GM18505 (cell line): ENCODE measurements around the gene CAMSAP2.

Experiments used
- ATAC-seq: cut with Tn5 transposase; IDR thresholded peaks from one replicate; pipeline ENCODE4 v1.9.1; 2021; ENCODE audit not compliant: unreplicated experiment
- POLR2A ChIP-seq: IDR thresholded peaks from 4 replicates; pipeline ENCODE4 v1.6.1; 2011; ENCODE audit warnings: borderline replicate concordance; ENCODE audit not compliant: insufficient read depth, insufficient read length; ENCODE audit errors: extremely low read depth

The CAMSAP2 gene

DNA sequence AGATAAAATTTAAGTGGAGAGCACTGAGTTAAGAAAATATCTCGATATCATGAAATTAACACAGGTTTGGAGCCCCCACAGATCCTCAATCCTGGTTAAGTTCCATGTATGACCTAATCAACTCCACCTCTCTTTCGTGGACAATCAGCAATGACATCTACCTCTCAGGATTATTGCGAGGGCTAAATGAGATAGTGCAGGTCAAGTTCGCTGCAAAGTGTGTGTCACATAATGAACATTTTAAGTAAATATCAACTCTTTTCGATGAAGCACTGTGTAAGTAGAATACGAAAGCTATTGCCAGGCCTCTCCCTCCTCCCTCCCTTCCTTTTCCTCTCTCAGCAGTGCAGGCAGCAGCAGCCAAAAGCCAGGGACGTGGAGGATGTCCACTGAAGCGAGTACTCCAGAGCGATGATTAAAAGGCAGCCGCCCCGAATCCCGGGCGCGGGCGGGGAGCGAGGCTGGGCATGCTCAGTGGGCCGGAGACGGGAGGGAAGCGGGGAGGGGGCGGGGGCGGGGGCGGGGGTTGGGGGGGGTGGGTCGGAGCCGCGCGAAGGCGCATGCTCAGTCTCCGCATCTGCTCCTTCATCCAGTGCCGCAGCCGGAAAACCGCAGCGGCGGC, at the start of gene CAMSAP2:
Gene CAMSAP2, plus strand, starts transcription at position 567 of the 622 bp plus-strand sequence. CDS start 935 bp downstream, outside the sequence.
- peak; percentile 37 for ATAC-seq
- TF ChIP-seq POLR2A, result peak; percentile 52

DNA sequence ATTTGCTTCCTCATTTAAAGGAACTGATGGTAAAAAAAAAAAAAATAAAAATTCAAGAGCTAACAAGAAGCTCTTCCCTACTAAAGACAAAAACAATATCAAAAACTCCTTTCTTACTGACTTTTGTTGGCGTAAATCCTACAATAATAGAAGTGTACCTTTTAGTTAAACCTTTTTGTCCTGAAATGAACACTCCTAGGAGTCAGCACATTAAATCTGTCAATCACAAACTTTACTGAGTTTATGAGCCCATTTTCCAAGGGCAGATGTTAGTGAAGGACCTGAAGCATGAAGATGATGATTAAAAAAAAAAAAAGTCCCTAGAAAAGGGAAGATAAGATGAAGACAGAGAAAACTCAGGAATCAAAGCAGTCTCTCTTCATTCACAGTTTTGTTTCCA, 46.4 kb upstream of the CAMSAP2 start:
- no peak for TF ChIP-seq POLR2A

DNA sequence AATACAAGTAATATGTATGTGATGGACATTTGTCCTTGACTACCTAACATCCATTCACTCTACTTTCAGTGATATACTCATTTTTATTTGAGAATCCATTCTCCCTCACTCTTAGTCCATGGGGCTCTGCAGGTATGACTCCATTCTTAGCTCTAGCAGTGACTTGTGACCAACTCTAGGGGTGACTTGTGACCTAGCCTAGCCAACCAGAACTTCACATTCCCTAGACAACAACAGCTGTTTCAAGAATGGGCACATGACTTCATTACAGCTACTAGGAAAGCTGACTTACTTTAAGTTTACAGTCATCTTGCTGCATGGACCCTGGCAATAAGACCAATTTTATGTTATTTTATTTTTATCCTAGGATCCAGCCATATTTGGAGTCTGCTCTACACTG, 45.4 kb upstream of the CAMSAP2 start:
- TF ChIP-seq POLR2A, result no peak
- no peak for ATAC-seq

More for the DNA sequence above, 46.4 kb upstream of the CAMSAP2 start:
- no peak for ATAC-seq

DNA sequence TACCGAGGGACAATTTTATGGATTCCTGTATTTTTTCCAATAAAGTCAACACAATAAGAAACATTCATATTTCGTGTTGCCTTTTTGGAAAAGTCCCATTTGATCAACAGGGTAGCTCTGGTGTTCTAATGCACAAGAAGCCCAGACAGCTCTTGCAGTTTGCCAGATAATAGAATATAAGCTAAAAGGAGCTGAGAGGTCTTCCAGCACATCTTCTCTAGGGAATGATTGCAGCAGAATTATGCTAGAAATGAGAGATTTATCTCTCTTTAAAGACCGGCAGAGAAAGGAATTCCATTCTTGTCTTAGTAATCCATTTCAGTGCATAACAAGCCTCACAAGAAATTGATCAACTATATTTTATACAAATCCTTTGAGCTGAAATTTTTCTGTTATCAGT, 44.0 kb upstream of the CAMSAP2 start:
- no peak for ATAC-seq
- TF ChIP-seq POLR2A, result no peak

DNA sequence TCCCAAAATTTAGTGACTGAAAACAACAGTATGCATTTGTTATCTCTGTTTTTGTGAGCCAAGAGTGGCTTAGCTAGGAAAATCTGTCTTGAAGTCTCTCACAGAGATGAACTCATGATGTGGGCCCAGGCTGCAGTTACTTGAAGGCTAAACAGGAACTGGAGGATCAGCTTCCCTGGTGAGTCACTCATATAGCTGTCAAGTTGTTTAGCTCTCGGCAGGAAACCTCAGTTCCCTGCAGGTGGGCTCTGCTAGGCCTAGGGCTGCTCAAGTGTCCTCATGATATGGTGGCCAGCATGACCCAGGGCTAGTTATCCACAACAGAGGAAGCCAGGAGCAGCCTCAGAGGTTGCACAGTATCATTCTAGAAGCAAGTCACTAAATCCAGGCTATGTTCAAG, 38.8 kb upstream of the CAMSAP2 start:
- TF ChIP-seq POLR2A, result no peak
- no peak for ATAC-seq

DNA sequence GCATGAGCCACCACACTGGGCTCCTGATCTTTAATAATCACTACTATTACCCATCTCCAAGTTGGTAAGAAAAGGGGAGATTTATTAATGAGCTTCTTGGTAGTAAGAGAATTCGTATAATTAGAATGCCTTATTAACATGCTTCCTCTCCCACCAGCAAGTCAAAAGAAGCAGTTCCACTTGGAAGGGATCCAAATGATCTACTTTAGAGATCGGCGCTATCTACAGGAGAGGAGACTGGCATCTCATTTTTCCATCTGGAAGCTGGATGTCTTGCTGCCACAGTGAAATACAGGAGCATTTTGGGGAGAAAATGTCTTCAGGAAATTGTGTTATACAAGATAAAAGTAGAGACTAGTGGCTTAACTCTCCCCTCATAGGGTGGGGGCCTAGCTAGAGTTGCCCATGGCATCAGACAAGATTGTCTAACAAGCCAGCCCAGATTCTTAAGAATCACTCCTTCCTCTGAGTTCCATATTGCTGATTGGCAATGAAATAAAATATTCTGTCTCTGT, 33.6 kb upstream of the CAMSAP2 start:
- TF ChIP-seq POLR2A, result no peak
- no peak for ATAC-seq

- ATAC-seq, result no peak
- no peak for TF ChIP-seq POLR2A
Observed at GRCh38 chr1:200706111-200706814, 32.4 kb upstream of the CAMSAP2 start.

DNA sequence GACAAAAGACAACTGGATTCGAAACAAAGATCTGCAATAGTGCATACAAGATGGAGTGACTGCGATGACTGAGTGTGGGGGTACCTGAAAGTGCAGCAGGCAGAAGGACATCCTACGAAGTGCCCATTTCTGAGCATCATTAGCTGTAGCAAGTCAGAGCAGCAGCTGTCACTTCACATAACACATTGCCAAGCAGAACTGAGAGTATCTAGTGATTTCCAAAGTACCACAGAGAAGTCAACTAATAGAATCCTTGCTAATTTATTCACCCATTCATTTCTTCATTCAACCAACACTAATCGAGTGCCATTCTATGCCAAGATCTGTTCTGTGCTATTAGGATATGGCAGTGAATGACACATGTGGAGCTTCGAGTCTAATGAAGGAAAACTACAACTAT, 31.6 kb upstream of the CAMSAP2 start:
- no peak for ATAC-seq
- no peak for TF ChIP-seq POLR2A

GRCh38 chr1:200708161-200708560, 30.5 kb upstream of the CAMSAP2 start:
- no peak for ATAC-seq
- no peak for TF ChIP-seq POLR2A

DNA sequence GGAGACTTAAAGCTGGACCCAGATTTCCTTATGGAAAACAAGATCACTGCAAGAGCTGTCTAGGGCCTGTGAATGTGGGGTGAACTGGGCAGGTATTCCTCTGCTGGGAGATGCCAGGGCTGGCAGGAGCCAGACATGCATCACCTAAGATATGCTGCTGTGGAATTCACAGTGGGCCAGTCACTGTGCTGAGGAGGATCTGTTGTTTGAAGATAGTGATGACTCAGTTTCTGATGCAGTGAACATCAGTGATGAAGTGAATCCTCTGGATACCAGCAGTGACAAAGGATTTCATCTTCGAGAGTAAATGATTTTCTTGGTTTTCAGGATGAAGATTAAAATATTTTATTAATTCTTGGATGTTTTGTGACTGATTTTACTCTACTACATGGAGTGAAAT, 29.9 kb upstream of the CAMSAP2 start:
- no peak for TF ChIP-seq POLR2A
- ATAC-seq, result no peak

DNA sequence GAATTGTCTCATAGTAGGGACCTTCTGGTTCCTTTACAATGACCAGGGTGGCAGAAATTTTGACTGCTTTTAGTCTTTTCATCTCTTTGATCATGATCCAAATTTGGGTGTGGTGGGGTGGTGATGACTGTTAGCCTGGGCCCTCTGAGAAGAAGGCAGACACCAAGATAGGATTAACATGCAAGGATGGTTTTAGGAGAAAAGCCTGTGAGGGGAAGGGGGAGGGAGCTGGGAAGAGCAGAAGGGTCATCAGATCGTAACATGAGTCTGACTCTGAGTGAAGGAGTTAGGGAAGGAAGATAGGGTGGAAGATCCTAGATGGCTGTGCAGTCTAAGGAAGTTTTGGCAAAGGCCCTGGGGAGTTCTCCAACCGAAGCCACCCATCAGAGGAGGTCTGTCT, 28.5 kb upstream of the CAMSAP2 start:
- no peak for TF ChIP-seq POLR2A

DNA sequence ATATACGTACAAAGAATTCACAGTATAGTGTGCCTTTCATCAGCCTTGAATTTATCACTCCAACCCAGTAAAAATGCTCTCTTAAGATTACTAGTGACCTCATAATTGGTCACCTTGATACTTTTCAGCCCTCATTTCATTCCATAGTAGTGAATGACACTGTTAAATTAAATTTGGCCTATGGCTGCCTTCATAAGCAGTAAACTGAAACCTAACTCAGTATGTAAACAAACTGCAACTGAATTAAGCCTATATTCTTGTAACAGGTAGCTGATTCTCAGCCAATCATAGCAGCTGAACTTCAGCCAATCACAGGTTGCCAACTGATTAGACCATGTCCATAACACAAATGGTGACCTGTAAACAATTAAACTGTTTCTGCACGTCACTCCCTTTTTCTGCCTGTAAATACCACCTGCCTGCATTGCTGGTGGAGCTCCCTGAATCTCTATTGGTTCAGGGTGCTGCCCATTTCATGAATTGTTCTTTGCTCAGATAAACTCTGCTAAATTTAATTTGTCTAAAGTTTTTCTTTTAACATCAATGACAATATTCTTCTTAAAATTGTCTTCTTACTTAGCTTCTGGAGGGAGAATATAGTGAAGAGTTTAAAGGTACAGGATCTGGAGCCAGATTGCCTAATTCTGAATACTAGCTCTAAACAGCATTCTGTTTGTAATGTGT, 24.0 kb upstream of the CAMSAP2 start:
- no peak for TF ChIP-seq POLR2A
- no peak for ATAC-seq

More for the DNA sequence above, 28.5 kb upstream of the CAMSAP2 start:
- no peak for ATAC-seq

GRCh38 chr1:200720199-200720598, 18.5 kb upstream of the CAMSAP2 start:
- ATAC-seq, result no peak
- no peak for TF ChIP-seq POLR2A
